Astrocyte (in vitro differentiated cells and primary cell): ENCODE measurements around the gene MEGF8. TPM values are rescaled to one million over a fixed set of nuclear protein-coding genes. Genes with fewer than 3 reads are reported as not detected.

Experiments
- microRNA-seq: library from miRNA; unstranded; fragments of <30 nt; microRNA quantifications from one replicate; pipeline ENCODE4 v1.2.0, GENCODE V29; 2020
- total RNA-seq: library from RNA; stranded (reverse); gene quantifications from 2 replicates; pipeline ENCODE4 v1.2.1, GENCODE V29; 2021

Gene MEGF8
- total RNA-seq, 1 donor from 2014 or later = 42.0 TPM

Small RNAs within 50 kb of the gene (microRNA-seq; reads per million reads assigned to microRNA genes)
- not detected for gene MIR8077

Other genes starting within 250 kb of the MEGF8 start
- gene ZNF574, start 249.5 kb upstream of the MEGF8 start, total RNA-seq = 20.0 and 20.2 TPM in 2 replicates
- 7.7 and 8.3 TPM in 2 replicates for gene POU2F2, start 193.2 kb upstream of the MEGF8 start, total RNA-seq
- gene DEDD2, start 108.0 kb upstream of the MEGF8 start, total RNA-seq = 24.4 and 26.1 TPM in 2 replicates
- 20.2 and 21.6 TPM in 2 replicates for gene ZNF526, start 105.3 kb upstream of the MEGF8 start, total RNA-seq
- 49.5 and 50.3 TPM in 2 replicates for gene GSK3A, start 83.0 kb upstream of the MEGF8 start, total RNA-seq
- gene ERF, start 70.5 kb upstream of the MEGF8 start, total RNA-seq = 108 TPM in 2 replicates
- gene CIC, start 56.4 kb upstream of the MEGF8 start, total RNA-seq = 73.4 and 78.5 TPM in 2 replicates
- 1.3 and 1.4 TPM in 2 replicates for gene PRR19, start 23.5 kb upstream of the MEGF8 start, total RNA-seq
- gene PAFAH1B3, start 23.0 kb upstream of the MEGF8 start, total RNA-seq = 44.1 and 51.8 TPM in 2 replicates
- 0.70 TPM in 1 of 2 replicates, not detected in the other for gene TMEM145, start 12.3 kb upstream of the MEGF8 start, total RNA-seq
- gene CNFN, start 64.7 kb downstream of the MEGF8 start, total RNA-seq = 0.61 and 2.5 TPM in 2 replicates
- 1.3 and 2.0 TPM in 2 replicates for gene LIPE, start 101.8 kb downstream of the MEGF8 start, total RNA-seq
- not detected in 2 replicates for gene CXCL17, start 117.3 kb downstream of the MEGF8 start, total RNA-seq
- gene CEACAM1, start 202.8 kb downstream of the MEGF8 start, total RNA-seq = 1.1 and 1.7 TPM in 2 replicates